Upper lobe of right lung (tissue), 1 donor: Measurements from ENCODE around the gene VAMP3. TPM values are rescaled to one million over a fixed set of nuclear protein-coding genes. Genes with fewer than 3 reads are reported as not detected.

Source experiments
- ATAC-seq: fragments of 200-7000 bp; cut with Tn5 transposase; one replicate; pipeline ENCODE4 v1.9.1; 2020; ENCODE audit warnings: mild to moderate bottlenecking, moderate library complexity
- DNase-seq: peaks from one replicate; pipeline ENCODE4 v3.0.0-alpha.2; 2020
- H3K27ac ChIP-seq: fragments of 200-600 bp; one replicate; pipeline ENCODE4 v1.8.0; 2022
- H3K27me3 ChIP-seq: fragments of 200-600 bp; one replicate; pipeline ENCODE4 v1.8.0; 2022; ENCODE audit warnings: mild to moderate bottlenecking
- H3K36me3 ChIP-seq: fragments of 200-600 bp; one replicate; pipeline ENCODE4 v1.8.0; 2022
- H3K4me1 ChIP-seq: fragments of 200-600 bp; one replicate; pipeline ENCODE4 v1.8.0; 2022
- H3K4me3 ChIP-seq: fragments of 200-600 bp; one replicate; pipeline ENCODE4 v1.8.0; 2022; ENCODE audit warnings: mild to moderate bottlenecking
- H3K9me3 ChIP-seq: fragments of 200-600 bp; one replicate; pipeline ENCODE4 v1.8.0; 2022
- CTCF ChIP-seq: fragments of 200-600 bp; IDR thresholded peaks from one replicate; pipeline ENCODE4 v1.8.0; 2022; ENCODE audit warnings: antibody characterized with exemption
- intact Hi-C: fragments of 100-400 bp; cut with DNase I; formaldehyde crosslinking; loops from one replicate; pipeline ENCODE4 v1.11.0; 2022
- total RNA-seq: library from RNA; stranded (reverse); fragmentation: NEBNext Ultra II Directional; extraction: Animal tissue kit (Norgen Biotek cat#: 25700); gene quantifications from one replicate; pipeline ENCODE4 v1.2.1, GENCODE V29; 2021
- donor health status: DM: no; HTN: yes; CAD: no; lungs with severe emphysema.

VAMP3 gene
- total RNA-seq, 1 donor from 2014 or later: 129 TPM

GRCh38 chr1:7777591-7777990 lies 6.5 kb downstream of the VAMP3 start:
- H3K36me3 ChIP-seq: peaks cover 73% of the 10 kb centered on the region
- H3K4me3 ChIP-seq: no peak overlapping the region
- ATAC-seq (no peak), DNase-seq (no peak)
- H3K4me1 ChIP-seq: peaks cover 11% of the 10 kb centered on the region
- no peaks in the 10 kb centered on the region for H3K27me3 ChIP-seq
- intact Hi-C loops: no loop called here
- no peaks in the 10 kb centered on the region for H3K9me3 ChIP-seq
- H3K27ac ChIP-seq: no peak overlapping the region
- no peak for TF ChIP-seq CTCF

- H3K36me3 ChIP-seq: peaks cover 67% of the 10 kb centered on the region
Measured at GRCh38 chr1:7778133-7778628, 7.1 kb downstream of the VAMP3 start.

GRCh38 chr1:7780976-7781375 lies 9.9 kb downstream of the VAMP3 start:
- peaks cover 49% of the 10 kb centered on the region for H3K36me3 ChIP-seq
- no peak for ATAC-seq
- no peaks in the 10 kb centered on the region for H3K9me3 ChIP-seq
- DNase-seq: no peak
- H3K4me1 ChIP-seq: peaks cover 14% of the 10 kb centered on the region
- no peak for TF ChIP-seq CTCF
- H3K27ac ChIP-seq: no peak overlapping the region
- H3K4me3 ChIP-seq: no peak overlapping the region
- intact Hi-C loops: no loop called here
- no peaks in the 10 kb centered on the region for H3K27me3 ChIP-seq

More at GRCh38 chr1:7778133-7778628, 7.1 kb downstream of the VAMP3 start:
- no peaks in the 10 kb centered on the region for H3K27me3 ChIP-seq
- ATAC-seq: no peak
- no peak for DNase-seq
- H3K27ac ChIP-seq: no peak overlapping the region
- H3K4me1 ChIP-seq: peaks cover 11% of the 10 kb centered on the region
- TF ChIP-seq CTCF: no peak
- H3K4me3 ChIP-seq: no peak overlapping the region
- H3K9me3 ChIP-seq: no peaks in the 10 kb centered on the region
- intact Hi-C loops: no loop called here

GRCh38 chr1:7781501-7781900 lies 10.4 kb downstream of the VAMP3 start:
- no peak for ATAC-seq
- peaks cover 20% of the 10 kb centered on the region for H3K4me1 ChIP-seq
- intact Hi-C loops: no loop called here
- no peaks in the 10 kb centered on the region for H3K9me3 ChIP-seq
- H3K27ac ChIP-seq: peak overlapping the region; percentile 42
- no peaks in the 10 kb centered on the region for H3K27me3 ChIP-seq
- no peak for TF ChIP-seq CTCF
- no peak for DNase-seq
- peaks cover 51% of the 10 kb centered on the region for H3K36me3 ChIP-seq
- no peak overlapping the region for H3K4me3 ChIP-seq

GRCh38 chr1:7781923-7782495 lies 10.9 kb downstream of the VAMP3 start:
- Histone ChIP-seq H3K4me1 (peaks cover 23% of the 10 kb centered on the region), H3K9me3 (no peaks in the 10 kb centered on the region), H3K36me3 (peaks cover 50% of the 10 kb centered on the region), H3K27ac (peak overlapping the region; percentile 42), H3K4me3 (no peak overlapping the region), H3K27me3 (no peaks in the 10 kb centered on the region)
- no peak for DNase-seq
- intact Hi-C loops: no loop called here
- no peak for TF ChIP-seq CTCF
- ATAC-seq: no peak
